DOHH2 (cell line): ENCODE measurements around the gene PRKAG1.

Experiments used
- H3F3A ChIP-seq: fragments of 200-600 bp; sonication (generic), shearing (Covaris generic); 2 replicates; pipeline ENCODE4 v1.6.0; 2016; ENCODE audit warnings: antibody characterized with exemption, mild to moderate bottlenecking; ENCODE audit not compliant: control insufficient read depth, insufficient read depth
- H3K27ac ChIP-seq: fragments of 200-600 bp; sonication (generic); 2 replicates; pipeline ENCODE4 v1.5.1; 2014; ENCODE audit warnings: low read depth, mild to moderate bottlenecking, low read length, moderate library complexity
- H3K27me3 ChIP-seq: fragments of 200-600 bp; sonication (generic); 2 replicates; pipeline ENCODE4 v1.6.1; 2014; ENCODE audit warnings: mild to moderate bottlenecking, low read length, mixed read lengths; ENCODE audit not compliant: control insufficient read depth
- H3K36me3 ChIP-seq: fragments of 200-600 bp; sonication (generic); 2 replicates; pipeline ENCODE4 v1.6.1; 2014; ENCODE audit warnings: mild to moderate bottlenecking, low read length, moderate library complexity, mixed read lengths; ENCODE audit not compliant: control insufficient read depth
- H3K4me1 ChIP-seq: fragments of 200-600 bp; sonication (generic); 2 replicates; pipeline ENCODE4 v1.6.1; 2014; ENCODE audit warnings: mild to moderate bottlenecking, low read length, mixed read lengths; ENCODE audit not compliant: control insufficient read depth
- H3K4me2 ChIP-seq: fragments of 200-600 bp; sonication (generic); 2 replicates; pipeline ENCODE4 v1.6.0; 2014; ENCODE audit warnings: mild to moderate bottlenecking, low read length, moderate library complexity
- H3K4me3 ChIP-seq: fragments of 200-600 bp; sonication (generic); 2 replicates; pipeline ENCODE4 v1.5.1; 2014; ENCODE audit warnings: mild to moderate bottlenecking, low read length, mixed read lengths
- H3K79me2 ChIP-seq: fragments of 200-600 bp; sonication (generic); 2 replicates; pipeline ENCODE4 v1.6.1; 2014; ENCODE audit warnings: mild to moderate bottlenecking, low read length, mixed read lengths; ENCODE audit not compliant: control insufficient read depth
- H3K9me2 ChIP-seq: fragments of 200-600 bp; sonication (generic); replicated peaks from 2 replicates; pipeline ENCODE4 v1.6.1; 2014; ENCODE audit warnings: mild to moderate bottlenecking, low read length, mixed read lengths; ENCODE audit not compliant: control insufficient read depth
- H3K9me3 ChIP-seq: fragments of 200-600 bp; sonication (generic); 2 replicates; pipeline ENCODE4 v1.6.1; 2014; ENCODE audit warnings: antibody characterized with exemption, low read length, mixed read lengths; ENCODE audit not compliant: control insufficient read depth, insufficient read depth
- H4K20me1 ChIP-seq: fragments of 200-600 bp; sonication (generic); 2 replicates; pipeline ENCODE4 v1.6.0; 2014; ENCODE audit warnings: low read depth, mild to moderate bottlenecking, antibody characterized with exemption, low read length, moderate library complexity; ENCODE audit not compliant: control insufficient read depth, insufficient read depth
- EZH2phosphoT487 ChIP-seq: fragments of 200-600 bp; sonication (generic); IDR thresholded peaks from 2 replicates; pipeline ENCODE4 v1.6.1; 2017; ENCODE audit warnings: borderline replicate concordance, mild to moderate bottlenecking, antibody characterized with exemption, low read length, moderate library complexity, mixed read lengths
- TF ChIP-seq, protein P1 (sequence below): fragments of 200-600 bp; sonication (generic); IDR thresholded peaks from one replicate; pipeline ENCODE4 v1.5.1; 2014; ENCODE audit warnings: antibody characterized with exemption, mild to moderate bottlenecking, low read depth, low read length; ENCODE audit not compliant: poor library complexity, severe bottlenecking

PRKAG1 gene

DNA sequence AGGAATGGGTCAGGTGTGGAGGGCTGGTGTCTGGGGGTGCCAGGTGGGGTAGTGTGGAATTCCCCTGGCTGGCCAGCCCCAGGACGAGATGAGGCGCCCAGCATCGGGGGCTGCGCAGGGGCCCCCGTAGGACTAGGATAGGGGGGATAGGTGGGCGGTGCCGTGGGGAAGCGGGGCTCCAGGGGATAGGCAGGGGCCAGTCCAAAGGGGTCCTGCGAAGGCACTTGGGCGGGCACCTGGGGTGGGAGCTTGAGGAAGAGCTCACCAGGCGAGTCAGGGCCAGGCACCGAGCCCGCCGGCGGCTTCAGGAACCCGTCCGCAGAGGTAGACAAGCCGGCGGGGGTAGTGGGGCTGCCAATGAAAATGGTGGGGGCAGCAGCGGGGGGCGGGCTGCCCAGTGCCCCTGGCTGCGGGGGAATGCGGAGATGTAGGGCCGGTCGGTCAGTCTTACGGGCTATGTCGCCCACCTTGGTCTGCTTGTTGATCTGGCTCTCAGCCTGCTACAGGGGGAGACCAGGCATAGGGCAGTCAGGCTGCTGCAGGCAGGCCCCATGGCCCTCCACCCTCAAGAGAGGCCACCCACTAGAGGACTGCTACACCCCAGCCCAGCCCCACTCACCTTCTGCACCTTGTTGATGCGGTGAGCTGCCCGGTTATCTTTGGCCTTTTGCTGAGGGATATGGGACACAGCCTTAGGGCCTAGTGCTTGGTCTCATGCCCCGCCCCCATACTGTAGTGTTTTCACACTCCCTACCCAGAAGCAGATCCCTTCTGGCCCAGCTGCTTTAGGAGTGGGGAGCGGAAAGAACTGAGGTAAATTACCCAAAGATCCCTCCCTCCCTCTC is 22.7 kb upstream of the PRKAG1 start:
- no peaks in the 10 kb centered on the region for H3K27me3 ChIP-seq
- TF ChIP-seq EZH2phosphoT487 = no peak
- TF ChIP-seq, protein P1, sequence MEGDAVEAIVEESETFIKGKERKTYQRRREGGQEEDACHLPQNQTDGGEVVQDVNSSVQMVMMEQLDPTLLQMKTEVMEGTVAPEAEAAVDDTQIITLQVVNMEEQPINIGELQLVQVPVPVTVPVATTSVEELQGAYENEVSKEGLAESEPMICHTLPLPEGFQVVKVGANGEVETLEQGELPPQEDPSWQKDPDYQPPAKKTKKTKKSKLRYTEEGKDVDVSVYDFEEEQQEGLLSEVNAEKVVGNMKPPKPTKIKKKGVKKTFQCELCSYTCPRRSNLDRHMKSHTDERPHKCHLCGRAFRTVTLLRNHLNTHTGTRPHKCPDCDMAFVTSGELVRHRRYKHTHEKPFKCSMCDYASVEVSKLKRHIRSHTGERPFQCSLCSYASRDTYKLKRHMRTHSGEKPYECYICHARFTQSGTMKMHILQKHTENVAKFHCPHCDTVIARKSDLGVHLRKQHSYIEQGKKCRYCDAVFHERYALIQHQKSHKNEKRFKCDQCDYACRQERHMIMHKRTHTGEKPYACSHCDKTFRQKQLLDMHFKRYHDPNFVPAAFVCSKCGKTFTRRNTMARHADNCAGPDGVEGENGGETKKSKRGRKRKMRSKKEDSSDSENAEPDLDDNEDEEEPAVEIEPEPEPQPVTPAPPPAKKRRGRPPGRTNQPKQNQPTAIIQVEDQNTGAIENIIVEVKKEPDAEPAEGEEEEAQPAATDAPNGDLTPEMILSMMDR = no peak
- no peaks in the 10 kb centered on the region for H3K4me1 ChIP-seq
- H3K36me3 ChIP-seq = peaks cover 96% of the 10 kb centered on the region
- H3K4me3 ChIP-seq = no peak overlapping the region
- no peaks in the 10 kb centered on the region for H3F3A ChIP-seq
- H3K9me3 ChIP-seq = no peaks in the 10 kb centered on the region
- 0 out of 2 replicates have a peak, but pooled peaks cover 3% of the 10 kb centered on the region for H4K20me1 ChIP-seq
- H3K79me2 ChIP-seq = no peaks in the 10 kb centered on the region
- no peak overlapping the region for H3K4me2 ChIP-seq
- no peak overlapping the region for H3K27ac ChIP-seq
- H3K9me2 ChIP-seq = no peaks in the 10 kb centered on the region

DNA sequence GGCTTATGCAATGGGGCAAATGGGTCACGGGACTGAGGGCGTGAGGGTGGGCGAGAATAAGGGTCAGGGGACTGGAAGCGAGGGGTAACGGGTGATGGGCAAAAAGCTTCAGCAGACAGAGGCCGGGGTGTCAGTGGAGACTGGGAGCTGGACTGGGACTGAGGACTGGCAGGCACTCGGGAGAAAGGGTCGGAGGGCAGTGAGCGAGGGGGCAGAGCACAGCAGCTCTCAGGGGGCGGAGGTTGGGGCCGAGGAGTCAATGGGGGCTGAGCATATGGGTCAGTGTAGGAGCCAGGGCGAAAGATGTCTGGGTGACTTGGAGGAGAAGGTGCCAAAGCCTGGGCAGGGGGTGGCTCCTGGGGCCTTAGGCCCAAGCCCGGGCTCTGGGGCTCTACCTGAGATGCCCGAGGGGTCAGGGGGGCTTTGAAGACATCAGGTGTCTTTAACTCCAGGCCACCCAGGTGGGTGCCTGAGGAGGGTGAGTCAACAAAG is 21.8 kb upstream of the PRKAG1 start:
- H3F3A ChIP-seq = no peaks in the 10 kb centered on the region
- H3K4me3 ChIP-seq = no peak overlapping the region
- H3K9me3 ChIP-seq = no peaks in the 10 kb centered on the region
- no peaks in the 10 kb centered on the region for H3K27me3 ChIP-seq
- TF ChIP-seq, protein P1 = no peak
- TF ChIP-seq EZH2phosphoT487 = no peak
- no peaks in the 10 kb centered on the region for H3K9me2 ChIP-seq
- H3K36me3 ChIP-seq = peaks cover 95% of the 10 kb centered on the region
- no peaks in the 10 kb centered on the region for H3K79me2 ChIP-seq
- 0 out of 2 replicates have a peak, but pooled peaks cover 3% of the 10 kb centered on the region for H4K20me1 ChIP-seq
- no peak overlapping the region for H3K4me2 ChIP-seq
- H3K27ac ChIP-seq = no peak overlapping the region
- H3K4me1 ChIP-seq = no peaks in the 10 kb centered on the region

DNA sequence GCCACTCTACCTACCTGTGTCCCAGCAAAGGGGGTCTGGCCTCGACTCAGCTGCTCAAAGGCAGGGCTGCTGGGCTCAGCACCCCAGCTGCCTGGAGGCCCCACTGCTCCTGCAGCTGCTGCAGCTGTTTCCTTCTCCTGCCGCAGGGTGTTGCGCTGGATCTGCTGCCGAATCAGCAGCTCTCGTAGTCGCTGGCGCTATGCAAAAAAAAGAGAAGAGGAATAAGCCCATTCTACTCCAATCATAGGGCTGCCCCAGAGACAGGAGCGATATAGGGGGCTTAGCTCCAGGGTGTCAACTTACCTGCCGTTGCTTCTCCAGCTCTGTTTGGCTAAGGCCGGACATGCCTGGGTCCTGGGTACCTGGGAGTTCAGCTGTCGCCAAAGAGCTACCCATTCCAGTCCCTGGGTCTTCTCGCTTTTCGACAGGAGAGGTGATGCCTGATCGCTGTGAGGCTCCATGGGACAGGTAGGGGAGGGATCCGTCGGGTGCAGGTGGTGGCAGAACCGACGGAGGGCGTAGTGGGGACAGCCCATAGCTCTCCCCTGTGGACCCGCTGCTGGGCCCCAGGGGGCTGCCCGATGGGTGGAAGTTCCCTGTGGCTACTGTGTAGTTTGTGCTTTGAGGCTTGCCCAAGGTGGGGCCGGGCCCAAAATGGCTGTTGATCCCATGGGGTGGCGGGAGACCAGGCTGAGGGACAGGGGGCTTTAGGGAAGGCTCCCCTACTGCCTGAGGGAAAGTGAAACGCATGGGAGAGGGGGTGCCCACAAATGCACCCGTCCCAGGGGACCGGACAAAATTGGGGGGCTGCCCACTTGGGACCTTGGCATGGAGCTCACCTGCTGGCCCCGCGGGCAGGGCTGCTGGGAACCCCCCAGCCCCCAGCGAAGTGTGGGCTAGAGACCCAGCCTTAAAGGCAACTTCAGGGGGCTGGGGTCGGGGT is 21.1 kb upstream of the PRKAG1 start:
- no peaks in the 10 kb centered on the region for H3F3A ChIP-seq
- H3K9me2 ChIP-seq = no peaks in the 10 kb centered on the region
- no peak overlapping the region for H3K4me3 ChIP-seq
- no peak overlapping the region for H3K27ac ChIP-seq
- H3K79me2 ChIP-seq = no peaks in the 10 kb centered on the region
- no peaks in the 10 kb centered on the region for H3K27me3 ChIP-seq
- H3K4me2 ChIP-seq = no peak overlapping the region
- H3K9me3 ChIP-seq = no peaks in the 10 kb centered on the region
- peaks cover 97% of the 10 kb centered on the region for H3K36me3 ChIP-seq
- no peaks in the 10 kb centered on the region for H3K4me1 ChIP-seq
- TF ChIP-seq EZH2phosphoT487 = no peak
- peaks cover 7% of the 10 kb centered on the region; the same call in 1 of the 2 replicates for H4K20me1 ChIP-seq
